Ovary (tissue), 9 donors: Measurements from ENCODE around the gene TPRG1. TPM values are rescaled to one million over a fixed set of nuclear protein-coding genes. Genes with fewer than 3 reads are reported as not detected.

Experiments
- DNase-seq, 5 donors: peaks; one replicate each; pipeline ENCODE4 v3.0.0-alpha.2; 2019 to 2020
- H3K27ac ChIP-seq, 2 donors: fragments of 200-600 bp; one replicate each; pipeline versions ENCODE4 v1.5.1 to v1.8.0; 2019 to 2022
- H3K27me3 ChIP-seq: fragments of 200-600 bp; one replicate; pipeline ENCODE4 v1.8.0; 2022
- H3K36me3 ChIP-seq: fragments of 200-600 bp; sonication (generic); one replicate; pipeline ENCODE4 v1.5.1; 2019
- H3K4me1 ChIP-seq: one replicate; pipeline ENCODE4 v1.8.1; 2013; ENCODE audit warnings: mild to moderate bottlenecking, moderate library complexity; ENCODE audit not compliant: insufficient read depth
- H3K4me3 ChIP-seq: fragments of 200-600 bp; sonication (generic); one replicate; pipeline ENCODE4 v1.5.1; 2017
- H3K9me3 ChIP-seq, 2 donors: fragments of 200-600 bp in 1 of 2; sonication (generic) in 1 of 2; one replicate each; pipeline versions ENCODE4 v1.5.1 to v1.8.1; 2013 to 2019; ENCODE audit warnings: mild to moderate bottlenecking in 1 of 2, moderate library complexity in 1 of 2
- CTCF ChIP-seq, 3 donors: fragments of 450-650 bp in 2 of 3; fragments of 200-600 bp in 1 of 3; IDR thresholded peaks; one replicate each; pipeline versions ENCODE4 v1.5.1 to v1.8.0; 2016 to 2022; ENCODE audit warnings: antibody characterized with exemption in 3 of 3, mild to moderate bottlenecking in 1 of 3
- EP300 ChIP-seq: sonication (generic); formaldehyde crosslinking; IDR thresholded peaks from one replicate; pipeline ENCODE4 v1.6.1; 2017; ENCODE audit warnings: antibody characterized with exemption
- POLR2A ChIP-seq: fragments of 450-650 bp; IDR thresholded peaks from one replicate; pipeline ENCODE4 v1.6.1; 2017; ENCODE audit warnings: antibody characterized with exemption, mild to moderate bottlenecking, moderate library complexity
- WGBS, 3 donors: extraction: QIAGEN DNeasy Blood & Tissue Kit in 1 of 3; methylation state at CpG; one replicate each; pipeline versions ENCODE4 v1.1.5 to v1.1.7; 2013 to 2017; 5-methylcytosine and 5-hydroxymethylcytosine counted together
- intact Hi-C, 4 donors: fragments of 100-400 bp; cut with DNase I; formaldehyde crosslinking; loops; one replicate each; pipeline versions ENCODE4 v1.11.0 to v1.15.1; 2022 to 2023
- polyA plus RNA-seq, 2 donors: library from polyadenylated mRNA; stranded (reverse); fragments of 200-250 nt in 1 of 2; fragments of 350-450 nt in 1 of 2; fragmentation: Illumina TruSeq in 1 of 2; extraction: RNeasy Lipid Tissue Mini Kit (QIAGEN cat#74804) in 1 of 2; gene quantifications; one replicate each; pipeline ENCODE4 v1.2.3, GENCODE V29; 2013 to 2014
- total RNA-seq, 7 donors: library from RNA; depleted of rRNA in 2 of 7; stranded (reverse); fragments of >200 nt in 2 of 7; fragmentation: NEBNext Ultra II Directional in 3 of 7; extraction: Animal tissue kit (Norgen Biotek cat#: 25700) in 3 of 7; gene quantifications; one replicate each; pipeline versions ENCODE4 v1.1.0 to v1.2.4, GENCODE V29; 2016 to 2023
- donor health status: DM: no; HTN: no; CAD: no; lungs with moderate emphysema.
- donor health status: DM: no; HTN: no; CAD: no.
- donor health status: Bipolar disorder and iron deficiency.
- donor health status: DM: yes; HTN: yes; CAD: no.
- donor health status: DM: no; HTN: no; CAD: no.
- donor health status: DM: yes; HTN: yes; CAD: no.

TPRG1 gene
- total and polyA plus RNA-seq, 9 donors: 1.9 to 20.2 (median 7.5) TPM

- Histone ChIP-seq H3K4me1 (no peaks in the 10 kb centered on the region), H3K27ac (no peak overlapping the region), H3K9me3 (no peaks in the 10 kb centered on the region), H3K4me3 (no peak overlapping the region), H3K27me3 (no peaks in the 10 kb centered on the region), H3K36me3 (no peaks in the 10 kb centered on the region)
- DNase-seq: no peak
- WGBS, 3 donors: 47 to 55% (median 49%) methylated on average over 7 of the region's 7 CpGs
- TF ChIP-seq EP300 (no peak), POLR2A (no peak), CTCF (IDR thresholded peaks at IDR 0.05) (no peak)
- intact Hi-C loops: no loop called here
These were observed 169.1 kb downstream of the TPRG1 start for GRCh38 chr3:189340680-189341460.

GRCh38 chr3:189342811-189343210 is 171.0 kb downstream of the TPRG1 start:
- Histone ChIP-seq H3K9me3 (no peaks in the 10 kb centered on the region), H3K27ac (no peak overlapping the region), H3K36me3 (no peaks in the 10 kb centered on the region), H3K4me1 (no peaks in the 10 kb centered on the region), H3K4me3 (no peak overlapping the region), H3K27me3 (no peaks in the 10 kb centered on the region)
- WGBS, 3 donors: 87 to 95% (median 90%) methylated on average over 1 of the region's 1 CpG
- intact Hi-C loops: no loop called here
- TF ChIP-seq EP300: no peak
- no peak for TF ChIP-seq POLR2A
- TF ChIP-seq CTCF (IDR thresholded peaks at IDR 0.05): no peak
- no peak for DNase-seq

GRCh38 chr3:189344996-189345395 is 173.2 kb downstream of the TPRG1 start:
- TF ChIP-seq CTCF (IDR thresholded peaks at IDR 0.05) (no peak), EP300 (no peak), POLR2A (no peak)
- Histone ChIP-seq H3K9me3 (no peaks in the 10 kb centered on the region), H3K27me3 (no peaks in the 10 kb centered on the region), H3K4me1 (no peaks in the 10 kb centered on the region), H3K36me3 (no peaks in the 10 kb centered on the region), H3K27ac (no peak overlapping the region), H3K4me3 (no peak overlapping the region)
- intact Hi-C loops: no loop called here
- DNase-seq: no peak
- 15 to 47% (median 27%) methylated on average over 5 of the region's 5 CpGs for WGBS, 3 donors

- no peaks in the 10 kb centered on the region for H3K4me1 ChIP-seq
- WGBS, 3 donors: 48 to 60% (median 50%) methylated on average over 3 of the region's 3 CpGs
- intact Hi-C loops: no loop called here
- H3K4me3 ChIP-seq: no peak overlapping the region
- no peak for TF ChIP-seq CTCF (IDR thresholded peaks at IDR 0.05)
- TF ChIP-seq POLR2A: no peak
- no peak for TF ChIP-seq EP300
- no peak overlapping the region for H3K27ac ChIP-seq
- H3K27me3 ChIP-seq: no peaks in the 10 kb centered on the region
- H3K9me3 ChIP-seq: no peaks in the 10 kb centered on the region
- DNase-seq: no peak
- no peaks in the 10 kb centered on the region for H3K36me3 ChIP-seq
These were observed 178.0 kb downstream of the TPRG1 start for GRCh38 chr3:189349772-189350171.
